ENCODE measurements around the gene SPECC1. TPM values are rescaled to one million over a fixed set of nuclear protein-coding genes. Genes with fewer than 3 reads are reported as not detected.
A peak's percentile ranks its signal among the peaks of the same experiment; 100 is the strongest.

The SPECC1 gene
- total and polyA plus RNA-seq, 9 of the 15 experiments (the other 6 are each of a cell fraction or from before 2014, with no cell fraction given), result 2.4 to 19.6 (median 14.7) TPM

DNA sequence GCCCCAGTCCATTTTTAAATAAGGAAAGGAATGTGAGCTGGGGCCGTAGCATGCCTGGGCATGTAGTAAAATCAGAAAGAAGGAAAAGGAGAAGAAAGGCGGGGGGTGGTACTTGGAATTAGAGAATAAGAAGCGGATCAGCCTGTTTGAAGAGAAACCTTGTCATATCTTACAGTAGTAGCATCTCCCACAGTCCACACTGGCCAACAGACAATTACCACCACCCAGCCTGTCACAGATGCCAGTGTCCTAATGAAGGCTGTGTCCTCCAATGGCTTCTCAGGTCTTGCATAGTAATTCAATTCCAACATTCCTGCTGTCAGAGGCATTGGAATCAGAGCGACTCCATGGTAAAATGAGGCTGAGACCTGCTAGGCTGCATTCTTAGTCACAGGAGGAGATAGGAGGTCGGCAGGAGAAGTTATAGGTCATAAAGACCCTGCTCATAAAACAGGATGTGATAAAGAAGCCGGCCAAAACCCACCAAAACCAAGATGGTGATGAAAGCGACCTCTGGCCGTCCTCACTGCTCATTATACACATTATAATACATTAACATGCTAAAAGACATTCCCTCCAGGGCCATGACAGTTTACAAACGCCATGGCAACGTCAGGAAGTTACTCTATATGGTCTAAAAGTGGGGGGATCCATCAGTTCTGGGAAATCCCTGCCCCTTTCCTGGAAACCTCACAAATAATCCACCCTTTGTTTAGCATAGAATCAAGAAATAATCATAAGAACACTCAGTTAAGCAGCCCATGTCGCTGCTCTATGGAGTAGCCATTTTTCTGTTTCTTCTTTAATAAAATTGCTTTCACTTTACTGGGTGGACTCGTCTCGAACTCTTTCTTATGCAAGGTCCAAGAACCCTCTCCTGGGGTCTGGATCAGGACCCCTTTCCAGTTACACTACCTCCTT, 22.0 kb upstream of the SPECC1 start:
- ATAC-seq (no peak; the same call in 2 of the 3 replicates), DNase-seq (ENCODE audit: extremely low read depth in 1 of 4, low spot score in 3 of 4) (peak in 1 of 4 experiments; percentile 19), FAIRE-seq (no peak)
- H4K20me1 ChIP-seq (replicated peaks; ENCODE audit: control insufficient read depth, insufficient read depth, low read length), result no peaks in the 10 kb centered on the region
- in situ Hi-C loops (cut with MboI), result loop anchor here (5.0 kb wide), 1 partner anchor 125 kb away; no protein-coding TSS in a partner anchor
- peak overlapping the region; percentile 28 for H3K4me2 ChIP-seq (ENCODE audit: insufficient read depth, low read length)
- no peaks in the 10 kb centered on the region for H3K27me3 ChIP-seq (ENCODE audit: control insufficient read depth in 2 of 2, insufficient read depth in 2 of 2, low read length in 2 of 2)
- H2AFZ ChIP-seq (ENCODE audit: low read depth, low read length), result peak overlapping the region; percentile 84
- H3K9ac ChIP-seq (ENCODE audit: insufficient read depth in 1 of 2, low read depth in 2 of 2, low read length in 2 of 2), result 0 out of 4 replicates have a peak overlapping the region, but pooled peaks of 1 of the 2 experiments have one; percentile 12
- intact Hi-C loops (cut with micrococcal nuclease), result no loop called here
- no peaks in the 10 kb centered on the region for H3K36me3 ChIP-seq (ENCODE audit: control insufficient read depth, insufficient read depth, low read length)
- peaks cover 0 to 14% of the 10 kb centered on the region in 2 experiments; a peak in 2 of 5 replicates for H3K4me1 ChIP-seq (replicated peaks in 1 of 2; ENCODE audit: control insufficient read depth in 2 of 2, insufficient read depth in 2 of 2, low read length in 2 of 2)
- WGBS (ENCODE audit: insufficient coverage, low coverage, missing lambda C conversion rate), result 38% methylated on average over 10 of the region's 13 CpGs
- no peaks in the 10 kb centered on the region for H3K9me1 ChIP-seq (ENCODE audit: control insufficient read depth, insufficient read depth, low read length)
- H3K27ac ChIP-seq (ENCODE audit: extremely low read depth, low read depth, low read length), result peak overlapping the region; percentile 34; the same call in 2 of the 3 replicates
- ChIA-PET POLR2A (no interaction called here), CTCF (ENCODE audit: low intra/inter-chr PET ratio) (no interaction called here)
- no peak overlapping the region for H3K4me3 ChIP-seq
- TF ChIP-seq TAF7 (tag; IDR thresholded peaks at IDR 0.05), result no peak
- TF ChIP-seq ZNF232 (CRISPR knock-in tag; IDR thresholded peaks at IDR 0.05), result no peak
- TF ChIP-seq ZSCAN29 (IDR thresholded peaks at IDR 0.05), result no peak
- no peak for TF ChIP-seq ZNF655 (CRISPR knock-in tag; IDR thresholded peaks at IDR 0.05)
- no peak for TF ChIP-seq GABPA (tag; conservative IDR thresholded peaks at IDR 0.05; ENCODE audit: low read depth)
- TF ChIP-seq RFX1 (IDR thresholded peaks at IDR 0.05), result peak; percentile 63
- TF ChIP-seq, protein P1, sequence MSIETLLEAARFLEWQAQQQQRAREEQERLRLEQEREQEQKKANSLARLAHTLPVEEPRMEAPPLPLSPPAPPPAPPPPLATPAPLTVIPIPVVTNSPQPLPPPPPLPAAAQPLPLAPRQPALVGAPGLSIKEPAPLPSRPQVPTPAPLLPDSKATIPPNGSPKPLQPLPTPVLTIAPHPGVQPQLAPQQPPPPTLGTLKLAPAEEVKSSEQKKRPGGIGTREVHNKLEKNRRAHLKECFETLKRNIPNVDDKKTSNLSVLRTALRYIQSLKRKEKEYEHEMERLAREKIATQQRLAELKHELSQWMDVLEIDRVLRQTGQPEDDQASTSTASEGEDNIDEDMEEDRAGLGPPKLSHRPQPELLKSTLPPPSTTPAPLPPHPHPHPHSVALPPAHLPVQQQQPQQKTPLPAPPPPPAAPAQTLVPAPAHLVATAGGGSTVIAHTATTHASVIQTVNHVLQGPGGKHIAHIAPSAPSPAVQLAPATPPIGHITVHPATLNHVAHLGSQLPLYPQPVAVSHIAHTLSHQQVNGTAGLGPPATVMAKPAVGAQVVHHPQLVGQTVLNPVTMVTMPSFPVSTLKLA (conservative IDR thresholded peaks at IDR 0.05), result no peak
- TF ChIP-seq, protein P2, sequence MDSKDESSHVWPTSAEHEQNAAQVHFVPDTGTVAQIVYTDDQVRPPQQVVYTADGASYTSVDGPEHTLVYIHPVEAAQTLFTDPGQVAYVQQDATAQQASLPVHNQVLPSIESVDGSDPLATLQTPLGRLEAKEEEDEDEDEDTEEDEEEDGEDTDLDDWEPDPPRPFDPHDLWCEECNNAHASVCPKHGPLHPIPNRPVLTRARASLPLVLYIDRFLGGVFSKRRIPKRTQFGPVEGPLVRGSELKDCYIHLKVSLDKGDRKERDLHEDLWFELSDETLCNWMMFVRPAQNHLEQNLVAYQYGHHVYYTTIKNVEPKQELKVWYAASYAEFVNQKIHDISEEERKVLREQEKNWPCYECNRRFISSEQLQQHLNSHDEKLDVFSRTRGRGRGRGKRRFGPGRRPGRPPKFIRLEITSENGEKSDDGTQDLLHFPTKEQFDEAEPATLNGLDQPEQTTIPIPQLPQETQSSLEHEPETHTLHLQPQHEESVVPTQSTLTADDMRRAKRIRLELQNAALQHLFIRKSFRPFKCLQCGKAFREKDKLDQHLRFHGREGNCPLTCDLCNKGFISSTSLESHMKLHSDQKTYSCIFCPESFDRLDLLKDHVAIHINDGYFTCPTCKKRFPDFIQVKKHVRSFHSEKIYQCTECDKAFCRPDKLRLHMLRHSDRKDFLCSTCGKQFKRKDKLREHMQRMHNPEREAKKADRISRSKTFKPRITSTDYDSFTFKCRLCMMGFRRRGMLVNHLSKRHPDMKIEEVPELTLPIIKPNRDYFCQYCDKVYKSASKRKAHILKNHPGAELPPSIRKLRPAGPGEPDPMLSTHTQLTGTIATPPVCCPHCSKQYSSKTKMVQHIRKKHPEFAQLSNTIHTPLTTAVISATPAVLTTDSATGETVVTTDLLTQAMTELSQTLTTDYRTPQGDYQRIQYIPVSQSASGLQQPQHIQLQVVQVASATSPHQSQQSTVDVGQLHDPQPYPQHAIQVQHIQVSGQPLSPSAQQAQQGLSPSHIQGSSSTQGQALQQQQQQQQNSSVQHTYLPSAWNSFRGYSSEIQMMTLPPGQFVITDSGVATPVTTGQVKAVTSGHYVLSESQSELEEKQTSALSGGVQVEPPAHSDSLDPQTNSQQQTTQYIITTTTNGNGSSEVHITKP (IDR thresholded peaks at IDR 0.05; ENCODE audit: partially characterized antibody), result peak; percentile 54
- TF ChIP-seq, protein P3, sequence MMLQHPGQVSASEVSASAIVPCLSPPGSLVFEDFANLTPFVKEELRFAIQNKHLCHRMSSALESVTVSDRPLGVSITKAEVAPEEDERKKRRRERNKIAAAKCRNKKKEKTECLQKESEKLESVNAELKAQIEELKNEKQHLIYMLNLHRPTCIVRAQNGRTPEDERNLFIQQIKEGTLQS (IDR thresholded peaks at IDR 0.05), result no peak
- TF ChIP-seq, protein P3 (CRISPR knock-in tag; conservative IDR thresholded peaks at IDR 0.05), result no peak
- H3K79me2 ChIP-seq (ENCODE audit: control insufficient read depth, insufficient read depth, low read length), result no peaks in the 10 kb centered on the region
- H3K9me3 ChIP-seq (replicated peaks; ENCODE audit: control insufficient read depth, insufficient read depth, low read depth, low read length), result no peaks in the 10 kb centered on the region
- BruUV-seq (replicated peaks), result no TSS peak
